GM21529 (cell line): Measurements from ENCODE around the gene PLEKHF1.
A peak's percentile ranks its signal among the peaks of the same experiment; 100 is the strongest.
"Not testable (repeated sequence)": the region's sequence is repeated elsewhere in the genome, so short reads cannot be mapped to it uniquely, and the experiment has no call there.

Experiments
- ATAC-seq: cut with Tn5 transposase; IDR thresholded peaks from one replicate; pipeline ENCODE4 v1.9.1; 2021; ENCODE audit not compliant: unreplicated experiment

The PLEKHF1 gene

GRCh38 chr19:29663861-29664752 lies 1.2 kb upstream of the PLEKHF1 start:
- no peak for ATAC-seq

- no peak for ATAC-seq
Measured at GRCh38 chr19:29664753-29665214, 477 bp upstream of the PLEKHF1 start.

- ATAC-seq = peak; percentile 15
Measured at GRCh38 chr19:29665826-29666577, 741 bp downstream of the PLEKHF1 start.

GRCh38 chr19:29666578-29667386 lies 1.5 kb downstream of the PLEKHF1 start:
- no peak for ATAC-seq

- ATAC-seq = no peak
Measured at GRCh38 chr19:29667387-29667783, 2.1 kb downstream of the PLEKHF1 start.

- ATAC-seq = no peak
Measured at GRCh38 chr19:29667901-29668341, 2.7 kb downstream of the PLEKHF1 start.

GRCh38 chr19:29668746-29669609 lies 3.7 kb downstream of the PLEKHF1 start:
- ATAC-seq = no peak

GRCh38 chr19:29670255-29670654 lies 5.0 kb downstream of the PLEKHF1 start:
- no peak for ATAC-seq

- not testable (repeated sequence) for ATAC-seq
Measured at GRCh38 chr19:29671026-29671392, 5.7 kb downstream of the PLEKHF1 start.

GRCh38 chr19:29671393-29672160 lies 6.3 kb downstream of the PLEKHF1 start:
- peak; percentile 62 for ATAC-seq

- no peak for ATAC-seq
Measured at GRCh38 chr19:29672319-29672932, 7.2 kb downstream of the PLEKHF1 start.

GRCh38 chr19:29672933-29673336 lies 7.7 kb downstream of the PLEKHF1 start:
- ATAC-seq = peak; percentile 45

- no peak for ATAC-seq
Measured at GRCh38 chr19:29673451-29674371, 8.4 kb downstream of the PLEKHF1 start.

GRCh38 chr19:29674374-29675119 lies 9.3 kb downstream of the PLEKHF1 start:
- ATAC-seq = no peak

GRCh38 chr19:29675120-29675649 lies 9.9 kb downstream of the PLEKHF1 start:
- no peak for ATAC-seq

- ATAC-seq = no peak
Measured at GRCh38 chr19:29675650-29676186, 10.5 kb downstream of the PLEKHF1 start.

- ATAC-seq = no peak
Measured at GRCh38 chr19:29676586-29676985, 11.3 kb downstream of the PLEKHF1 start.
